Measurements from ENCODE around the gene GAB2. TPM values are rescaled to one million over a fixed set of nuclear protein-coding genes. Genes with fewer than 3 reads are reported as not detected.
A peak's percentile ranks its signal among the peaks of the same experiment; 100 is the strongest.

Gene GAB2
- total and polyA plus RNA-seq, 2 of the 13 experiments (the other 11 are each of a cell fraction or from before 2014, with no cell fraction given) = 4.1 to 8.6 TPM

GRCh38 chr11:78170874-78171549, 246.6 kb downstream of the GAB2 start (continued):
- TF ChIP-seq MXD4 (CRISPR knock-in tag; IDR thresholded peaks at IDR 0.05) (no peak), ZNF543 (CRISPR knock-in tag; IDR thresholded peaks at IDR 0.05) (no peak), SCMH1 (CRISPR knock-in tag; IDR thresholded peaks at IDR 0.05; ENCODE audit: borderline replicate concordance) (no peak), GTF2F1 (IDR thresholded peaks at IDR 0.05; ENCODE audit: low read length) (no peak), SRSF1 (optimal IDR thresholded peaks at IDR 0.05; ENCODE audit: low read depth, low read length) (no peak), DNMT3B (CRISPR knock-in tag; conservative IDR thresholded peaks at IDR 0.05) (no peak), SNAPC5 (CRISPR knock-in tag; IDR thresholded peaks at IDR 0.05; ENCODE audit: borderline replicate concordance) (no peak), ZNF766 (CRISPR knock-in tag; IDR thresholded peaks at IDR 0.05; ENCODE audit: borderline replicate concordance) (no peak), ZBTB42 (CRISPR knock-in tag; IDR thresholded peaks at IDR 0.05) (no peak), PCBP2 (optimal IDR thresholded peaks at IDR 0.05; ENCODE audit: low read depth, low read length, poor library complexity, severe bottlenecking) (no peak), IRX3 (CRISPR knock-in tag; IDR thresholded peaks at IDR 0.05; ENCODE audit: borderline replicate concordance, low read depth) (no peak), ZNF503 (CRISPR knock-in tag; IDR thresholded peaks at IDR 0.05) (peak; percentile 62; the same call in 1 of the 2 replicates), ZNF510 (CRISPR knock-in tag; IDR thresholded peaks at IDR 0.05; ENCODE audit: low read depth) (no peak), CSRNP1 (CRISPR knock-in tag; IDR thresholded peaks at IDR 0.05) (no peak), ZNF264 (CRISPR knock-in tag; IDR thresholded peaks at IDR 0.05) (no peak), ZNF33A (CRISPR knock-in tag; IDR thresholded peaks at IDR 0.05; ENCODE audit: borderline replicate concordance) (no peak), ZC3H4 (CRISPR knock-in tag; IDR thresholded peaks at IDR 0.05; ENCODE audit: borderline replicate concordance) (no peak), ZNF260 (CRISPR knock-in tag; IDR thresholded peaks at IDR 0.05; ENCODE audit: borderline replicate concordance, low read depth) (no peak), E2F1 (CRISPR knock-in tag; IDR thresholded peaks at IDR 0.05) (no peak), BATF2 (CRISPR knock-in tag; IDR thresholded peaks at IDR 0.05) (no peak), EEA1 (CRISPR knock-in tag; IDR thresholded peaks at IDR 0.05; ENCODE audit: borderline replicate concordance) (no peak), HMGA1 (CRISPR knock-in tag; conservative IDR thresholded peaks at IDR 0.05) (no peak), CBFB (CRISPR knock-in tag; IDR thresholded peaks at IDR 0.05) (no peak), ZNF878 (CRISPR knock-in tag; IDR thresholded peaks at IDR 0.05) (no peak), ZNF33B (CRISPR knock-in tag; IDR thresholded peaks at IDR 0.05) (no peak)
